Measurements from ENCODE around the gene GREM1.

DNA sequence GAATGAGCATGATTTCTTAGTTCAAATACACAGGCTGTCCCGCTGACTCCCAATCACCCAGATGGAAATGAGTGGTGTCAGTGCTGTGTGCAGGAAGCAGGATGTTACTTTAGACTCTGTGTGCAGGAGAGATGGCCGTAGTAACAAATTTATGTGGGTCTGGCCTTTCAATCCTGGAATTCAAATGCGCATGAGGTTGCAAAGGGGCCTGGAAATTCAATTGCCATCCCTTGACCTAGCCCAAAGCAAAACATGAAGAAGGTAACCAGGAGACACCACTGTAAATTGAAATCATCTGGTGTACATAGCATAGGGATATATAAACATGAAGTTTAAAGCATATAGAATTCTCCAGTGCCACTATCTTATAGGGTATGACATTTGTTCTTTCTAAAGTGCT lies 33.2 kb downstream of the GREM1 start:
- TF ChIP-seq, protein P1, sequence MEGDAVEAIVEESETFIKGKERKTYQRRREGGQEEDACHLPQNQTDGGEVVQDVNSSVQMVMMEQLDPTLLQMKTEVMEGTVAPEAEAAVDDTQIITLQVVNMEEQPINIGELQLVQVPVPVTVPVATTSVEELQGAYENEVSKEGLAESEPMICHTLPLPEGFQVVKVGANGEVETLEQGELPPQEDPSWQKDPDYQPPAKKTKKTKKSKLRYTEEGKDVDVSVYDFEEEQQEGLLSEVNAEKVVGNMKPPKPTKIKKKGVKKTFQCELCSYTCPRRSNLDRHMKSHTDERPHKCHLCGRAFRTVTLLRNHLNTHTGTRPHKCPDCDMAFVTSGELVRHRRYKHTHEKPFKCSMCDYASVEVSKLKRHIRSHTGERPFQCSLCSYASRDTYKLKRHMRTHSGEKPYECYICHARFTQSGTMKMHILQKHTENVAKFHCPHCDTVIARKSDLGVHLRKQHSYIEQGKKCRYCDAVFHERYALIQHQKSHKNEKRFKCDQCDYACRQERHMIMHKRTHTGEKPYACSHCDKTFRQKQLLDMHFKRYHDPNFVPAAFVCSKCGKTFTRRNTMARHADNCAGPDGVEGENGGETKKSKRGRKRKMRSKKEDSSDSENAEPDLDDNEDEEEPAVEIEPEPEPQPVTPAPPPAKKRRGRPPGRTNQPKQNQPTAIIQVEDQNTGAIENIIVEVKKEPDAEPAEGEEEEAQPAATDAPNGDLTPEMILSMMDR (IDR thresholded peaks at IDR 0.05), result no peak
- no peak for TF ChIP-seq POLR2A (IDR thresholded peaks at IDR 0.05)

Measured in adrenal gland (tissue), 5 donors.